WI38 (cell line): Measurements from ENCODE around the gene POGZ.
A peak's percentile ranks its signal among the peaks of the same experiment; 100 is the strongest.

ENCODE experiments used
- H3K4me3 ChIP-seq: 2 replicates; pipeline ENCODE4 v1.5.1; 2011; ENCODE audit warnings: low read depth, mild to moderate bottlenecking, control low read depth, low read length
- CTCF ChIP-seq: IDR thresholded peaks from 2 replicates; pipeline ENCODE4 v1.5.1; 2012; ENCODE audit warnings: low read depth, mild to moderate bottlenecking, control low read depth, low read length

Gene POGZ

GRCh38 chr1:151461694-151462093 lies 2.4 kb upstream of the POGZ start:
- H3K4me3 ChIP-seq = no peak overlapping the region
- no peak for TF ChIP-seq CTCF

- TF ChIP-seq CTCF = no peak
- H3K4me3 ChIP-seq = peak overlapping the region; percentile 60
Observed at GRCh38 chr1:151458802-151459330, 428 bp downstream of the POGZ start.

- H3K4me3 ChIP-seq = peak overlapping the region; percentile 80
- no peak for TF ChIP-seq CTCF
Observed at GRCh38 chr1:151457911-151458801, 1.1 kb downstream of the POGZ start.

- no peak for TF ChIP-seq CTCF
- H3K4me3 ChIP-seq = no peak overlapping the region
Observed at GRCh38 chr1:151455966-151456365, 3.3 kb downstream of the POGZ start.

GRCh38 chr1:151455231-151455630 lies 4.1 kb downstream of the POGZ start:
- TF ChIP-seq CTCF = no peak
- no peak overlapping the region for H3K4me3 ChIP-seq

- no peak for TF ChIP-seq CTCF
Observed at GRCh38 chr1:151447696-151448095, 11.6 kb downstream of the POGZ start.

GRCh38 chr1:151444783-151445177 lies 14.5 kb downstream of the POGZ start:
- TF ChIP-seq CTCF = no peak
- H3K4me3 ChIP-seq = no peak overlapping the region

More at GRCh38 chr1:151447696-151448095, 11.6 kb downstream of the POGZ start:
- H3K4me3 ChIP-seq = no peak overlapping the region
